Endodermal cell (in vitro differentiated cells): ENCODE results near the gene NEURL2. TPM values are rescaled to one million over a fixed set of nuclear protein-coding genes. Genes with fewer than 3 reads are reported as not detected.

Experiments
- DNase-seq: peaks from one replicate; pipeline ENCODE4 v3.0.0-alpha.2; 2017
- H3K27ac ChIP-seq: 2 replicates; pipeline ENCODE4 v1.5.1; 2013; ENCODE audit warnings: mild to moderate bottlenecking, low read depth, low read length, moderate library complexity
- H3K27me3 ChIP-seq: 2 replicates; pipeline ENCODE4 v1.6.1; 2013; ENCODE audit warnings: mild to moderate bottlenecking, low read length, moderate library complexity; ENCODE audit not compliant: insufficient read depth, control insufficient read depth, poor library complexity, severe bottlenecking
- H3K36me3 ChIP-seq: 2 replicates; pipeline ENCODE4 v1.7.0; 2013; ENCODE audit warnings: mild to moderate bottlenecking, low read length, moderate library complexity; ENCODE audit not compliant: control insufficient read depth, insufficient read depth
- H3K4me1 ChIP-seq: one replicate; pipeline ENCODE4 v1.7.0; 2013; ENCODE audit warnings: low read length; ENCODE audit not compliant: control insufficient read depth, insufficient read depth
- H3K4me3 ChIP-seq: 2 replicates; pipeline ENCODE4 v1.5.1; 2013; ENCODE audit warnings: mild to moderate bottlenecking, low read length, moderate library complexity
- H3K9ac ChIP-seq: 2 replicates; pipeline ENCODE4 v1.6.1; 2013; ENCODE audit warnings: mild to moderate bottlenecking, low read length, moderate library complexity; ENCODE audit not compliant: poor library complexity, severe bottlenecking; ENCODE audit errors: extremely low read depth
- H3K9me3 ChIP-seq: 2 replicates; pipeline ENCODE4 v1.6.1; 2013; ENCODE audit warnings: mild to moderate bottlenecking, low read length, moderate library complexity; ENCODE audit not compliant: control insufficient read depth
- H3K27ac Mint-ChIP-seq: 2 replicates; pipeline ENCODE4 v1.8.0; 2020; ENCODE audit warnings: mixed read lengths
- H3K27me3 Mint-ChIP-seq: 2 replicates; pipeline ENCODE4 v1.8.0; 2021; ENCODE audit warnings: mild to moderate bottlenecking, mixed read lengths; ENCODE audit not compliant: insufficient read depth
- H3K36me3 Mint-ChIP-seq: 2 replicates; pipeline ENCODE4 v1.8.0; 2020; ENCODE audit warnings: low read depth, mixed read lengths
- H3K4me1 Mint-ChIP-seq: 2 replicates; pipeline ENCODE4 v1.8.0; 2020; ENCODE audit warnings: mixed read lengths
- H3K4me3 Mint-ChIP-seq: 2 replicates; pipeline ENCODE4 v1.8.0; 2020; ENCODE audit warnings: mild to moderate bottlenecking, moderate library complexity, mixed read lengths
- H3K9me3 Mint-ChIP-seq: 2 replicates; pipeline ENCODE4 v1.8.0; 2020; ENCODE audit warnings: mild to moderate bottlenecking, mixed read lengths
- WGBS, 2 experiments: methylation state at CpG; one replicate each; pipeline versions ENCODE4 v1.1.5 to v1.1.7; 2013; ENCODE audit warnings: missing lambda C conversion rate in 2 of 2, mixed read lengths in 1 of 2; ENCODE audit not compliant: insufficient coverage in 1 of 2, insufficient read length in 1 of 2; 5-methylcytosine and 5-hydroxymethylcytosine counted together
- total RNA-seq, 2 donors: library from RNA; stranded (reverse); fragmentation: NEBNext Ultra II Directional in 1 of 2; extraction: Animal tissue kit (Norgen Biotek cat#: 25700) in 1 of 2; gene quantifications; 2 replicates in 1 of 2; 3 replicates in 1 of 2; pipeline ENCODE4 v1.2.1, GENCODE V29; 2021
- TF ChIP-seq, protein P1 (sequence below): fragments of 200-600 bp; sonication (generic); conservative IDR thresholded peaks from 2 replicates; pipeline ENCODE4 v1.5.0; 2021; ENCODE audit warnings: antibody characterized with exemption, mild to moderate bottlenecking

The NEURL2 gene
- total RNA-seq, 2 donors from 2014 or later: 4.4 to 6.4 TPM

DNA sequence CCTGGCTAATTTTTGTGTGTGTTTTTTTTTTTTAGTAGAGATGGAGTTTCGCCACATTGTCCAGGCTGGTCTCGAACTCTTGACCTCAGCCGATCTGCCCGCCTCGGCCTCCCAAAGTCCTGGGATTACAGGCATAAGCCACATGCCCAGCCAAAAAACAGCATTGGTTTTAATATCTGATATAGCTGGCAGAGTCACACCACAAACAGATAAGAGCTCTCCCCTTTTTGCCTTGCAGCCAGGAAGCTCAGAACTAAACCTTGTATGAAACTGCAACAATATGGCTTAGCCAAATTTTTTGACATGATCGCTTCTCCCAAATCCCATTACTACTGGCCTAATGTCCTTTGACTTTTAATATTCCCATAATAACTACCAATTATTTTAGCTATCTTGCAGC lies 38.7 kb downstream of the NEURL2 start:
- Mint-ChIP-seq H3K27me3 (no peaks in the 10 kb centered on the region), H3K9me3 (peaks cover 7% of the 10 kb centered on the region), H3K36me3 (peaks cover 41% of the 10 kb centered on the region), H3K4me1 (peaks cover 34% of the 10 kb centered on the region), H3K27ac (no peak overlapping the region), H3K4me3 (no peak overlapping the region)
- peaks cover 41% of the 10 kb centered on the region for H3K36me3 ChIP-seq
- H3K27ac ChIP-seq: no peak overlapping the region
- no peaks in the 10 kb centered on the region for H3K27me3 ChIP-seq
- TF ChIP-seq, protein P1, sequence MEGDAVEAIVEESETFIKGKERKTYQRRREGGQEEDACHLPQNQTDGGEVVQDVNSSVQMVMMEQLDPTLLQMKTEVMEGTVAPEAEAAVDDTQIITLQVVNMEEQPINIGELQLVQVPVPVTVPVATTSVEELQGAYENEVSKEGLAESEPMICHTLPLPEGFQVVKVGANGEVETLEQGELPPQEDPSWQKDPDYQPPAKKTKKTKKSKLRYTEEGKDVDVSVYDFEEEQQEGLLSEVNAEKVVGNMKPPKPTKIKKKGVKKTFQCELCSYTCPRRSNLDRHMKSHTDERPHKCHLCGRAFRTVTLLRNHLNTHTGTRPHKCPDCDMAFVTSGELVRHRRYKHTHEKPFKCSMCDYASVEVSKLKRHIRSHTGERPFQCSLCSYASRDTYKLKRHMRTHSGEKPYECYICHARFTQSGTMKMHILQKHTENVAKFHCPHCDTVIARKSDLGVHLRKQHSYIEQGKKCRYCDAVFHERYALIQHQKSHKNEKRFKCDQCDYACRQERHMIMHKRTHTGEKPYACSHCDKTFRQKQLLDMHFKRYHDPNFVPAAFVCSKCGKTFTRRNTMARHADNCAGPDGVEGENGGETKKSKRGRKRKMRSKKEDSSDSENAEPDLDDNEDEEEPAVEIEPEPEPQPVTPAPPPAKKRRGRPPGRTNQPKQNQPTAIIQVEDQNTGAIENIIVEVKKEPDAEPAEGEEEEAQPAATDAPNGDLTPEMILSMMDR: no peak
- H3K9ac ChIP-seq: no peak overlapping the region
- no peak for DNase-seq
- H3K4me3 ChIP-seq: no peak overlapping the region
- WGBS, 2 experiments: 88 to 95% methylated on average over 4 to 6 of the region's 6 CpGs
- peaks cover 21% of the 10 kb centered on the region for H3K9me3 ChIP-seq
- peaks cover 6% of the 10 kb centered on the region for H3K4me1 ChIP-seq

DNA sequence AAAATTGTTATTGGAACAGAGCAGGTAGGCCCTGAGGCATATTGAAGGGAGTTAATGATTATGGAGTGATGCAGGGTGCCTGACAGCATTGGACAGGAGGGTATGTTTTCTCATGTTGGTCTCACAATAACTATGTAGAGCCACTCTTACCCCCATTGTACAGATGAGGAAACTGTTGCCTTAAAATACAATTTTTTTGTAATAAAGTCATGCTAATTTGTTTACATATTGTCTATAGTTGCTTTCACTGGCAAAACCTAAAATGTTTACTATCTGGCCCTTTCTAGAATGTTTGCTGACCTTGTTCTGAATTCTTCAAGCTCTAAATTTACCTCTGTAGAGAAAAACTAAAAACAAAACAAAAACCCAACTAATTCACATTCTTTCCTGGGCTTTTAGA lies 39.5 kb downstream of the NEURL2 start:
- Mint-ChIP-seq H3K4me1 (peaks cover 31% of the 10 kb centered on the region), H3K27me3 (no peaks in the 10 kb centered on the region), H3K36me3 (peaks cover 46% of the 10 kb centered on the region), H3K9me3 (peaks cover 7% of the 10 kb centered on the region), H3K27ac (no peak overlapping the region), H3K4me3 (no peak overlapping the region)
- Histone ChIP-seq H3K4me1 (peaks cover 6% of the 10 kb centered on the region), H3K9me3 (peaks cover 21% of the 10 kb centered on the region), H3K27ac (no peak overlapping the region), H3K4me3 (no peak overlapping the region), H3K36me3 (peaks cover 47% of the 10 kb centered on the region), H3K9ac (no peak overlapping the region), H3K27me3 (no peaks in the 10 kb centered on the region)
- no peak for DNase-seq
- TF ChIP-seq, protein P1: no peak

DNA sequence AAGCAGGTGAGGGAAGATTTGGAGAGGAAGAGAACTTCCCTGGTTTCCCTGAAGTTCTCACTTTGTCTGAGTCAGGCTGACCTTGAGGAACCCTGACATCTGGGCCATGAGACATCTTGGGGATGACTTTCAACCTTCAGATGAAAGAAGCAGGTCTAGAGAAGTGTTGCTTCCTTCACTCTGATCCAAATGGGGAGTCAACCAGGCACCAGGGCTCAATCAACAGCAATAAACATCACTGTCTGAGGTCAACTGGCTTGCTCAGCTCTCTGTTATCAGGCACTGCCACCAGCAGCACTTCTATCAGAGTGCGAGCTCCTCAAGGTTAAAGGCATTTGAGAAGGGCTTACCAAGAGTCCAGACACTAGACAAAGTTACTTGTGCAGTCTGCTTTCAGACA lies 40.1 kb downstream of the NEURL2 start:
- Histone ChIP-seq H3K4me1 (peaks cover 6% of the 10 kb centered on the region), H3K36me3 (peaks cover 53% of the 10 kb centered on the region), H3K4me3 (no peak overlapping the region), H3K9ac (no peak overlapping the region), H3K9me3 (peaks cover 21% of the 10 kb centered on the region), H3K27ac (no peak overlapping the region), H3K27me3 (no peaks in the 10 kb centered on the region)
- H3K27me3 Mint-ChIP-seq: no peaks in the 10 kb centered on the region
- peaks cover 7% of the 10 kb centered on the region for H3K9me3 Mint-ChIP-seq
- H3K4me3 Mint-ChIP-seq: no peak overlapping the region
- peaks cover 28% of the 10 kb centered on the region for H3K4me1 Mint-ChIP-seq
- no peak for DNase-seq
- H3K27ac Mint-ChIP-seq: no peak overlapping the region
- peaks cover 52% of the 10 kb centered on the region for H3K36me3 Mint-ChIP-seq
- TF ChIP-seq, protein P1: no peak
- WGBS, 2 experiments: 95 to 100% methylated on average over 1 of the region's 1 CpG
